HG02852 (cell line): Measurements from ENCODE around the gene LDLRAD4.

Source experiments
- ATAC-seq: cut with Tn5 transposase; IDR thresholded peaks from one replicate; pipeline ENCODE4 v1.9.1; 2021; ENCODE audit warnings: mild to moderate bottlenecking, moderate library complexity; ENCODE audit not compliant: unreplicated experiment

Gene LDLRAD4

DNA sequence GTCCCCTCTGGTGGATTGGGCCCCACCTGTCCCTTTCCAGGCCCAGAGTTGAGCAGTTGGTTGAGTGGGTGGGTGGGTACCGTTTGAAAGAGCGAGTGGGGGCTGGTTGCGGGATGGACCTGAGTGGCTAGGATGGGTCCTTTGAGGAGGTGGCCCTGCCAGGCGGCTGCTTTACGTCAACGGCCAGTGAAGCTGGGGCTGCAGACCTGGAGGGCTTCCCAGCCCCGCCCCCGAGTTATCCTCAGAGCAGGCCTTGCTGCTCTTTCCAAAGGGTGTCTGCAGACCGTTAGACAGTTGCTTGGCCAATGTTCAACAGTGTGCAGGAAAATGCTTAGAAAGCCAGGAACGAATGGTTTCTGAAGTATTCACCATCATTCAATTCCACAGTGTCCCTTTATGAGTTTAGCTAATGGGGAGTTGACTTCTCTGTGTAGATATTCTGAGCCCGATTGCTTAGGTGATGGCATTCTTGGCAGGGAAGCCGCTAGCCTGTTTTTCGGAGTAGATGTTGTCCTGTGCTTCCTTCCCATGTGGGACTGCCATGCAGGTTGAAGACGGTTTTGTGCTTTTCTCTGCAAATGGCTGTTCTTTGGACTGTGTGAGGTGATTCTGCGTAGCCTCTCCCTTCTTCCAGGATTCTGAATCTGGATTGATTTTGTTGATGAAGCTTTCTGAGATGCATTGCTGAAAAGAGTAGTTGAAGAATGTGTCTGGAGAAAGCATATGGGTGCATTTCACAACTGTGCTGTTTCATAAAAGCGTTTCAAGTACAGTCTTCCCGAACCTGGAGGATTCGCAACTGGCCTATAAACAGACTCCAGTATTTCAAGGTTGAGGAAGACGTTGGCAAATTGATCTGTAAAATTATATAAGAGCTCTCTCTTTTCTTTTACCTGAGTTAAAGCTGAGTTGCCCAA is 45.8 kb downstream of the LDLRAD4 start:
- no peak for ATAC-seq

DNA sequence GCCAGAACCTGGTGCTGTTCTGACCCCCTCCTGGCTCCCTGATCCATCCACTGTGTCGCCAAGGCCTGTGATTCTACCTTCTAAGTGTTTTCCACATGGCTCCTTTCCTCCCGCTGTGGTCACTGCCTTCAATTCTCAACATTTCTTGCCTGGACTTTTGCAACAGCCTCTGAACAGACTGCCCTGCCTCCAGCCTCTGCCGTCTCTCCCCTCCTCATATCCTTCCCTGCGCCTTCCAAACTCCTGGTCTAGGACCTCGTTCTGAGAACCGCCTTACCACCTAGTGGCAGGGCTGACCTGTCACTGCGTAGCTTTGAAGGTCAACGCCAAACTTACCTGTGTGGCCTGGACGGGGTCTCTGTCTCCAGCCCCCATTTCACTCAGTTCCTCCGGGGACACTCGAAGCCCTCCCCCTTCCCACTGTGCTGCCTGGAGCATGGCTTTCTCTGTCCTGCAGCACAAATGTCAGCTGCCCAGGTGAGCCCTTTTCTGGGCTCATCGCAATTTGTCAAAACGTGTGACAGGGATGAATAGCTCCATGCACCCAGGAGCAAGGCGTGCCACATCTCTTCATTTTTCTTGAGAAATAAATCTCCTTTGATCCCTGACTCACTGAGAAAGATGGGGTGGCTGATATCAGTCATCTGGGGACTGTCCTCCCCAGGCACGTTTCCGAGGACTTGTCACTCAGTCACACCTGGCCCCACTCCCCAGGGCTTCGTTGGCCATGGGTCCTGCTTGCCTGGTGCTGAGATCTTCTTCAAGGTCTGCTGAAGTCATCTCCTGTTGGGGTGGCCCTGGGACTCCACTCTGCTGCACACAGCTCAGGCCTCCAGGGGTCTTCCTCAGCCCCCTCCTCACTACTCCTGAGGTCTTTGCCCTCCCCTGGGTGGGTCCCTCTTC is 46.7 kb downstream of the LDLRAD4 start:
- no peak for ATAC-seq

DNA sequence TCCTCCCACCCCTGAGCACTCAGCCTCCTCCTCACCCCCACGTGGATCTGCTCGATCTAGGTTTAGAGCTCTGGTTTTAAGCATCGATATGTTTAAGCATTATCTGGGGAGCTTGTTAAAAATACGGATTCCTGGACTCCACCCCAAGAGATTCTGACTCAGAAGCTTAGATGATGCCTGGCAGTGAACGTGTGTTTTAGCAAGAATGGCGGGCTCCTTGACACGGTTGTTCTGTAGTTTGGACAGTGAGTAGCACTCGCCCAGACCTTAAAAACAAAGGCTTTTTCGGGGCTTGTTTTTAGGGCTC is 47.3 kb downstream of the LDLRAD4 start:
- no peak for ATAC-seq

DNA sequence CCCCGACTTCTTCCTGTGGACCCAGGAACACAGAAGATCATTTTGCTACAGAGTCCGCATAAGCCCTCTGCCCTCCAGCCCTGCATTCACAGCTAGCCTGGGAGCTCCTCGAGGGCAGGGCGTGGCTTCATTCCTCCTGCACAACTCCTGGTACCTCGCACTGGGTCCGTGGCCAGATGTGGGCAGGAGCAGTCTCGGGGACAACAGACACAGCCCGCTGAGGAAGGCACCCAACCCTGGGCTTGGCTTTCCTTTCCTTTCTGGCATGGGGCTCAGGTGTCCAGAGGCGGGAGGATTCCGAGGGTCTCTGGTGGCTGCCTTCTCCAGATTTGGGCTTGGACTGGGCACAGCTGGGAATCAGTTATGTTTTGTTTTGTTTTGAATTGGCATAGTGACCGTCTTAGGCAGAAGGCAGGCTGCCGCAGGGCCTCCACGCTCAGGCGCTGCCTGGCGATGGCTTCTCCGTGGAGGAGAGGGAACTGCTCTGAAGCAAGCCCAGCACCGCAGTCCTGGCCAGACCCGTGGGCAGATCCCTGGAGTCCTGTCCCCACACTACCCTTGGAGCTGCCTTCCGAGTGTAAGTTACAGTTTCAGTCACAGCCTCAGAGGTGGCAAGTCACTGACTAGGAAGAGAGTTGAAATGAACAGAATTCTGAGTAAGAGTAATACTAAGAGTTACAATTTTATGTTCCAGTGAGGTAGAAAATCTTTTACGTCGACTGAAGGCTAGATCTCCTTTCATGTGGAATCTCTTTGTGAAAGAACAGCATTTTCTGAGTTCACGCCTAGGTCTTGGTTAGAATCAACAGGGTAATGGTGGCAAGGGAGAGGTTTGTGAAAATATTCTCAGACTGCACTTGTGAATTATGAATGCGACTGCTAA is 47.9 kb downstream of the LDLRAD4 start:
- ATAC-seq: no peak

DNA sequence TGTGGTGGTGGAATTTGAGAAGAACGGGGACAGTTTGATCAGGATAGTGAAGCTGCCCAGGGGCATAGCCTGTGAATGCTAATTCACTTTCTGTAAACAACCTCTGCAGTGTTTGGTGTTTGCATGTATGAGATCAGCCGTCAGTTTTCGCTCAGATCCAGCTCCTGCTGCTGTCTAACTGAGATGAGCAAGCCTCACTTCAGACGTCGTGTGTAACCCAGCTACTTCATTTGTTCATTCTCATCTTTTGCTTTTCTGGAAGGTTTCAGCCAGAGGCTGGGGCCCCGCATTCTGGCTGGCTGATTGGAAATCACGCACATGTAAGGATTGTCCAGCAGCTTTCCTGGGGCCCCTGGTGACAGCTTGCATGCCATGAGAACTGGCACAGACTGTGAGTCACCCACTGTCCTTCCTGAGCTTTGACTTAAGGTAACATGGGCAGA is 48.9 kb downstream of the LDLRAD4 start:
- no peak for ATAC-seq

DNA sequence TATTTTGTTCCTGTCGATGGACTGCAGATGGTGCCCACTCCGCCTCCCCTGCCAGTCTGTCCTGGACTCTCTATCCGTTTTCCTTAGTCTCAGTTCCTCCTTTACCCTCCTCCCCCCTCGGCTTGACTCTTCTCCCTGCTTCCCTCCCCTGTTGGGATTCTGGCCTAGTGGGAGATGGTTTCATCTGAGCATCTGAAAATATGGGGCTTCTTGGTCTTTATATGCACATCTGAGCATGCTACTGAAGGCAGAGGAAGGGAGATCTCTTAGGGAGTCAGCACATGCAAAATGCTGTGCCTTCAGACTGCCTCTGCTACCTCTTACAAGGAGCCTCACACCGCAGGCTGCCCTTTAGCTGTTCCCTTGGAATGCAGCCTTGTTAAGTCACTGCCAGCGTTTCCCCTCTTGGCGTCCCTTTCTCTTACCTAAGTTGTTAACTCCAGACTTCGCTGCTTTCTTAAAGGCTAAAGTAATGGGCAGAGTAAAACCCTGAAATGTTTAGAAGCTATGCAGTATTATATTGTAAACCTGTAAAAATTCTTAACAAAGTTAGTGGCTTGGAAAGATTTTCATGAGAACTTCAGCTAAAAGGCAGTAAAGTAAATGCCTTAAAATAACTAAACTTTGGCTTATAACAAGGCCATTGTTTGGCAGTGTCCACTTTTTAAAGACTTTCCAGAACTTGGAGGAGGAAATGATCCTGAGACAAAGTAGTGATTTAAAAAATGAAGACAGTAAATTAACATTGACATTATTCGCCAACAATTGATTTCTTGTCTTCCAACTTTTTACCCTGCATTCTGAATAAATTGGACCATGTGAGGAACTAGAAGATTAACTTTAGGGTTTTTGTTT is 49.8 kb downstream of the LDLRAD4 start:
- ATAC-seq: no peak

DNA sequence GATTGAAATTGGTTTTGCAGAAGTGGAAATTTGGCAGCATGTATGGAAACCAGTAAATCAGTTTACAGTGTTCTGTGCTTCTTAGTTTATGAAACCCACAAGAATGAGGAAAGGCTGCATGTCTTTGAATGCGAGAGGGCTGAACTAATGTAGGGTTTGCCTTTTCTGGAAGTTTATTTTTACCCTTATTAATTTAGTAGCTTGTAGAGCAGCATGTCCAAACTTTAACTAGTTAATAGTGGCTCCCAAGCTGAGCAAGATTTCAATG is 50.4 kb downstream of the LDLRAD4 start:
- ATAC-seq: no peak

DNA sequence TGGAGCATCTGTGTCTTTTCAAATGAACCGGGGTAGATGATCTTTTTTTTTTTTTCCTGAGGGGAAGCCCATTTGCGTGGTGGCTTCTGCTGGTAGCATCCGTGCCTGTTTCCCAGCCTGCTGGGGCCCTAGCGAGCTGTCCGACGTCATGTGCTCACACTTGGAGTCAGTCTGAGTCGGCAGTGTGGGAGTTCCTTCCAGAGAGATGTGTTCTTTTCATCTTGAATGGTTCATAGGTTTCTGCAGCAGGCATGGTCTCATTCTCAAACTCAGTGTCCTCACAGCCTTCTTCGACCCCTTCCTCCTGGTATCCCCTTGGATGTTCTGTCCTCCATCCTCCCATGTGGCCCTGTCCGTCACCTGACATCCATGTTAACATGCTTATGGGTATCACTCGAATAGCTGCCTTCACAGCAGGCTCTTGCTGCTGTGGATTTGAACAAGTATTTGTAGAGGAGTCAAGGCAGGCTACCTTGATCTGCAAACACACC is 51.0 kb downstream of the LDLRAD4 start:
- ATAC-seq: no peak

DNA sequence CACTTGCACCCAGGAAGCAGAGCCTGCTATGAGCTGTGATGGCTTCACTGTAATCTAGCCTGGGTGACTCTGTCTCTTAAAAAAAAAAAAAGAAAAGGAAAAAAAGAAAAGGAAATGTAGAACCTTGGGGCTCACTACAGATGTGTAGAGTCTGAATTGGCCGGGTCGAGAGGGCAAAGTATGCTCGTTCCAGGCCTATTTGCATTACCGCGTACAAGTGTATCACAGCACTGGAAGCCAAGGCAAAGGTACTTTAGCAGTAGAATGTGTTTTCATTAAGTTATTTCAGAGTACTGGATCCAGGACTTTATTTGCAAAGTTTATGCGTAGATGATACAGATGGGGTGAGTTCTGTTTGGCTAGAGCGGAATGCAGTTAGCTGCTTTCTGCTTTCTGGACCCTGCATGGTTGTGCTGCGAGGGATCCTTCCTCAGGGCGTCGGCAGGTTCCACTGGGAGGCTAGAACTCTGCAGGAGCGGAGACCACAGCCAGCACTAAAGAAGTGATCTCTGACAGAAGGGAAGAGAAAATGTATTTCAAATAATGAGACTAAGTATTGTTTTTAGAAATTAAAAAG is 51.8 kb downstream of the LDLRAD4 start:
- ATAC-seq: no peak

DNA sequence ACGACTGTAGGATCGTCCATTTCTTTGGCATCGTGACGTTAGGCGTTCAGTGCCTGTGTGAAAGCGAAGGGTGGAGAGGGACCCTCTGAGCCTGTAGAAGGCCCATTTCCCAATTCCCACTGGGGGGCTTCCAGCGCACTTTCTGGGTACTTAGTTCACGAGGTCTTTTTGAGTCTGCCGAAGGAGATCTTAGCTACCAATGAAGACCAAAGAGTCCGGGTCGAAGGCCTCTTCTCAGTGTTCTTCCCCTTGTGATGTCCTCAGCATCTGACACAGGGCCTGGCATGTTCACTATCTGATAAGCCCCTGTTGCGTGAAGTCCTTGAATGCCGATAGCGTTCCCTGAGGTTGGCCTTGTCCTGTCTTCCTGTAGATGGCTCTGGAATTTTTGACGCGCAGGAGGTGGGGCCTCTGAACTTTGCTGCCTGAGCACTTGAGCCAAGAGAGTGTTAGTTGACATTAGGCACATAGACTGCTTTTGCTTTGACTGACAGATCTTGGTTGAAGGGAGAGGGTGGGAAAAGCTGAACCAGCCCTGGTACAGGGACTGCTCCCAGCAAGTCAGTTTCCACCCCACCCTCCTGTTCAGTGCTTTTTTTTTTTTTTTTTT is 52.8 kb downstream of the LDLRAD4 start:
- ATAC-seq: no peak

DNA sequence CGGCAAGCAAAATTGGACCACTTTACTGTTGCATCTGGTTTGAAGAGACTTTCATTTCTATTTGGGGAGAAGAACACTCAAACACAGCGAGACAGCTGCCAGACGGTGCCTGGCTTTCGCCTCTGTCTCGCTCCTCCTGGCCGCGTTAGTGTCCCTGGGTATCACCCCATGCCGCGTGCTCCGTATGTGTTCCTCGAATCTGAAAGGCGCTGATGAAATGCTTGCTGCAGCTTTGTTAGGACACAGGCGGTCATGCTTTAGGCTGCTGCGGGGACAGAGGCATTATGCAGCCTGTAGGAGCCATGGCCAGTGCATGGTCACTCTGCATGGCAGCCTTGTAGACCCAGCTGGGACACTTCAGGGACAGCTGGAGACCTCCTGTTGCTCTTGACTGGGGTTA is 53.9 kb downstream of the LDLRAD4 start:
- no peak for ATAC-seq

DNA sequence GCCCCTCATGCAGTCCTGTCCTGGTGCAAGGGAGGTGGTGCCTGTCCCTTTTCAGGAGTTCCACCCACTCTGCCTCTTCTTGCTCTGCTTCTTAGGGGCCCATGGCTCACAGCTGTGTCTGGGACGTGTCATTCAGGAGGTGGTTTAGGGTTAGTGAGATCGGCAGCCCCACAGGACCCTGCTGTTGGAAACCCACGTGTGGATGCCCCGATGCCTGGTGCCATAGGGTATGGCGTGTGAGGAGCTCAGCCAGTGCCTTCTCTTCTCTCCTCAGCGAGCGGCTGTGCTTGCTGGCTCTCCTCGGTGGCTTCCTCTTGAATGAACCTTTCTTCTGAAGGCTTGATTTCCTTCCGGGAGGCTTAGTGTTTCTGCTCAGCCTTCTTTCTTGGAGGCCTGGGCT is 55.2 kb downstream of the LDLRAD4 start:
- no peak for ATAC-seq

DNA sequence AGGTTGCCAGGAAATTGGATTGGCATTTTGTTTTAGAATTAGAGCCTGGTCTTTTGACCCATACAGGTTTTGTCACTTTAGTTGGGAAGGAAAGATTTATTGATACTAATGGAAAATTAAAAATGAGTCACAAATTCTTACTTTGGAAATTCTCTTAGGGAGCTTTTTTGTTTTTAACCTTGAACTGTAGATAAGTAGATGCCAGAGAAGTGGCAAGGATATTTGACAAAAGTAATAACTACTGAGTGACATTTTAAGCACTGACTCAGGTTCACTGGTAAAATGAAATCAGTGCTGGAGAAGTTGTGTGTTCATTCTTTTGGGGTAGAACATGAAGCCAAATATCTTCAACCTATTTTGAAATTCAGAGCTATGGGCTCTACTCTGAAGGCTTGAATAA is 56.5 kb downstream of the LDLRAD4 start:
- no peak for ATAC-seq

DNA sequence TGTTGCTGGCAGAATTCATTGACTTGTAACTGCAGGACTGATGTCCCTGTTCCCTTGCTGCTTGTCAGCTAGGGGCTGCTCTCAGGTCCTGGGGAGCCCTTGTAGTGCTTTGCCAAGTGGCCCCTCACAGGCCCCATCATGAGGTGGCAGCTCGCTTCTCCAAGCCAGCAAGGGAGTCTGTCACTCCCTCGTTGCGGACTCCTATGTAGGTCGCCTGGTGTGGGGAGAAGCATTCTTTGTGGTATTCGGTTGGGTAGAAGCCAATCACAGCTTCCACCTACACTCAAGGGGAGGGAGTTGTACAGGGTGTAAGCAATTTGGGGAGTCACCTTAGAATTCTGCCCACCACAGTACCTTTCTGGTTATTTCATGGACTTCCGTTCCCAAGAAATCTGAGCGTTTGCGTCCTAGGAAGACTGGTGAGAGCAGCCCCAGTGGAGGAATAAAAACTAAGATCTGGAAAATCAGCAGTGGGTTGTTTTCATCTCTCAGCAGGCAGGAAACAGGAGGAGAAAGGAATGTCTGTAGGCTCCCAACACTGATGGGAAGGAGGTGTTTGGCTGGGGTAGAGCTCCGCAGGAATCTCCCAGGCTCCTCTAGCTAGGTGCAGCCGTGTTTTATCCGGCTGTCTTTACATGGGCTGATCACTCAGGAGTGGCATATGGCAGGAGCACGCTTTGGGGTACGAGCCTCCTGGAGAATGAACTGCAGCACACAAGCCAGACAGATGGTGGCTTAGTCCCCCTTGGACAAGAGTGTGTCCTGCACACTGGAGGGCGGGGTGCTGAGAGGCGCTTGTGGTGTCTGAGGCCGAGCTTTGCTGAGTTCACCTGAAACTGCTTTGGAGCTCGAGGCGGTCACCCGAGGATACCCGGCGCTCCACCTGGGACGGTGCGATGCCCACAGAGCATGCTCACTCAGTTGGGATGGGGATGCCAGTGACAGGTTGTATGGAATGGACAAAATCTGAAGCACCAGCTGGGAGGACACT is 58.3 kb downstream of the LDLRAD4 start:
- ATAC-seq: no peak

DNA sequence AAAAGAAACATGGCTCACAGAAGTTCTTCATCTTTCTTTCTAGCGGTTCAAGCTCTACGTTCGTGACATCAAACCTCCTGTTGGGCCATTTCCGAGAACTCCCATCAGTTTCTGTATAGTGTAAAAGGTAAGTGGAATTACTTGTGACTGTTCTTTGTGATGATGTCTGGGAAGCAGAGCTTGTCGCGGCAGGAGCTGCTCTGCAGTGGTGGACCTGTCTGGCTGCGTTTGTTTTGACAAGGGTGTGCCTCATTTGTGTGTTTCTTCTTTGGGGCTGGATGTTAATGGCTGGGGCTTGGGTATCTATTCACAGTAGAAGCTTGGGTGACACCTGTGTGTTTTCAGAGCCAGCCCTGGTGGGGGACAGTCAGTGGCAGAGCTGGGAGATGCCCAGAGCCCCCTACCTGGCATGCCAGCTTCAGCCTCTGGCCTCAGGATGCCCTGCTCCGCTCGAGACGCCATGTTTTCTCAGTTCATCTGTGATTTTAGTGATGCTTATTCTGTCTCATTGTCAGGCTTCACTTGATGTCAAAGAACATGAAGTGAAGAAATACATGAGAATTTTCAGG is 59.6 kb downstream of the LDLRAD4 start:
- no peak for ATAC-seq

DNA sequence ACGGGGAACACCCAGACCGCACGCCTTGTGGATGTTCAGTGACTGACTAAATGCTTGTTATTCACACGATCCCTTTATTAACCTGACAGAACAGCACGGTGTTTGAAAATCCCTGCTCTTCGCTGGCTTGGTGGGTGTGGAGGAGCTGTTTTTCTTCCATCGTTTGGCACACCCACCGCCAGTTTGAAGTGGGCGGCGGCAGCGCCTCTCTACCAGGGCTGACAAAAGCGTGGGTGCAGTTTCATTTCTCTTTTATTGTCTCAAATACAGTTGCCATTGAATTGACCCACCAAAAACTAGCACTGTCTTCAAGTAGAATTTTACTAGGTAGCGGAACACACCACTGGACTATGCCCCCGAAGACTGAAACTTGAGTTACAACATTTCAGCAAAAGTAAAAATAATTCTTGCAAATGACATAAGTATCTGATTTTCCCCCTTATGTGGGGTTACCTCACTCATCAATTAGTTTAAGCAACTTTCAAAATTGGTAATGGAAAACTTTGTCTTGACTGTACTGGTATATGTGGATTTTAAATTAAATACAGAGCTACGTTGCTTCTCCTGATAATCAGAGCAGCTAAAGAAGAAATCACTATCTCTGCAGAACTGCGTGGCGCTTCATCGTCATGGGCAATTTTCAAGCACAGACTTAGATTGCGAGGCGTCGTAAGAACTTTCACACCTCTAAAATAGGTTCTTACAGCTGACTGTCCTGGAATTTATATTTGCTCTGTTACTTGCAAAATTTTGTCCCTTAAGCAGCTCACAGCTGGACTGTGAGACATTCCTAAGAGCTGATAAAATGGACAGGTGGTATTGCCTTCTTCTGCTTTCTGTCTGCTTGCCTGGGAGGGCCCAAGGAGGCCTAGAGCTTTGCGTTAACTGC is 60.9 kb downstream of the LDLRAD4 start:
- ATAC-seq: no peak
